HK-2 (cell line): ENCODE results near the gene PIK3CD.
A peak's percentile ranks its signal among the peaks of the same experiment; 100 is the strongest.
"Not testable (repeated sequence)": the region's sequence is repeated elsewhere in the genome, so short reads cannot be mapped to it uniquely, and the experiment has no call there.

Source experiments
- DNase-seq: peaks from one replicate; pipeline ENCODE4 v3.0.0-alpha.2; 2018; ENCODE audit not compliant: unreplicated experiment

The PIK3CD gene

GRCh38 chr1:9733160-9733789 lies 81.7 kb downstream of the PIK3CD start:
- no peak for DNase-seq

GRCh38 chr1:9735800-9736199 lies 84.3 kb downstream of the PIK3CD start:
- DNase-seq: no peak

- no peak for DNase-seq
Observed at GRCh38 chr1:9736241-9736640, 84.7 kb downstream of the PIK3CD start.

DNA sequence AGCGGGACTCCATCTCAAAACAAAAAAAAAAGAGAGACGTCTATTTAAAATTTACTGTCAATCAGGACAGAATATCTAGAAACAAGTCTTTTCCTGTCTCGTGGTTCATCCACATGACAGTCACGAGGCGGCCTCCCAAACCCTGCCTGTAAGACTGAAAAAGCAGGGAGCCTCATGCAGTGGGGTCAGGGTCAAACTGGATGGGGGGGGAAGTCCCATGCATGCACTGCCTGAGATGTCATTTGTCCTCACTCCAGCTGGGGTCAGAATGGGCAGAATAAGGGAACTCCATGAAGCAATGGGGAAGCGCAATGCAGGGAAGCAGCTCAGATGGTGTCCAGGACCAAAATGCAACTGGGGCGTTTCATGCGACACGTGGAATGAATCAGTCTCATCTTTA lies 85.5 kb downstream of the PIK3CD start:
- no peak for DNase-seq

- no peak for DNase-seq
Observed at GRCh38 chr1:9737671-9738070, 86.1 kb downstream of the PIK3CD start.

GRCh38 chr1:9744106-9744799 lies 92.7 kb downstream of the PIK3CD start:
- no peak for DNase-seq

DNA sequence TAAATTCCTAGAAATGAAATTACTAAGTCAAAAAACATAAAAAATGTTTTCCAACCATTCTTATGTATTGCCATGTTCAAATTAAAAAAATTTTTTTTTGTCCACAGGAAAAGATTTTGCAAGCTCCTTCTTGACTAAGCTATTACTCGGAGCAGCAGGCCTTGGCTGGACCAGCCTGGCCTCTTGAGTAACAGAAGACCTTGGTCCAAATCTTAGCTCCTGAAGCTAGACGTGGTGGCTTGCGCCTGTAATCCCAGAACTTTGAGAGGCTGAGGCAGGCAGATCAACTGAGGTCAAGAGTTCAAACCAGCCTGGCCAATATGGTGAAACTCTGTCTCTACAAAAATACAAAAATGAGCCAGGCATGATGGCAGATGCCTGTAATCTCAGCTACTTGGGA lies 94.7 kb downstream of the PIK3CD start:
- DNase-seq: no peak

DNA sequence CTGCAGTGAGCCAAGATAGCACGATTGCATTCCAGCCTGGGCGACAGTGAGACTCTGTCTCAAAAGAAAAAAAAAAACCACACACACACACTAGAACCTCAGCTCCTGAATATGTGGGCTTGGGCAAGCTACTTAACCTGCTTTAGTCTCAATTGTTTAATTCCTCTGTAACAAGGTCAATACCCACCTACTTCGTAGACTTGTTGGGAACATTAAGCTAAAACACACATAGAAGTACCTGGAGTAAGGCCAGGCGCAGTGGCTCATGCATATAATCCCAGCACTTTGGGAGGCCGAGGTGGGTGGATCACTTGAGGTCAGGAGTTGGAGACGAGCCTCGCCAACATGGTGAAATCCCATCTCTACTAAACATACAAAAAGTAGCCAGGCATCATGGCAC lies 95.1 kb downstream of the PIK3CD start:
- DNase-seq: no peak

GRCh38 chr1:9748391-9748790 lies 96.9 kb downstream of the PIK3CD start:
- DNase-seq: not testable (repeated sequence)

DNA sequence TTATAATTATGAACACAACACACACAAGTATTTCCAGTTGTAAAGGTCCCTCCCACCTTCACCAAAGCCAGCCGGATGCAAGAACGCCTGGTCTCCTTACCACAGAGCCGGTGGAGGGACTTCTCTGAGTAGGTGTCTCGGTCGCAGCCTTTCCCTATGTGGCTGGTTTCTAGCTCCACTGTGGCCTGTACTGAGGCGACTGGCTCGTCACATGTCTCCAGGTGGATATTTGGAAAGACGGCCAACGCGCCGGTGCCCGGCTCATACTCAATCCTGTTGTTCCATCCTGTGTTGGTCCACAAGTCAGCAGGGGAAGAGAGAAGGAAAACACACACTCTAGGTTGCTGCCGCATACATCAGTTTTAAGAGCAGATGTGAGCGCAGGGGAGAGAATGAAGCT lies 97.8 kb downstream of the PIK3CD start:
- DNase-seq: no peak

GRCh38 chr1:9751971-9752370 lies 100.4 kb downstream of the PIK3CD start:
- DNase-seq: no peak

- no peak for DNase-seq
Observed at GRCh38 chr1:9753121-9753531, 101.6 kb downstream of the PIK3CD start.

- no peak for DNase-seq
Observed at GRCh38 chr1:9755441-9755995, 104.0 kb downstream of the PIK3CD start.

- no peak for DNase-seq
Observed at GRCh38 chr1:9758559-9759121, 107.1 kb downstream of the PIK3CD start.

DNA sequence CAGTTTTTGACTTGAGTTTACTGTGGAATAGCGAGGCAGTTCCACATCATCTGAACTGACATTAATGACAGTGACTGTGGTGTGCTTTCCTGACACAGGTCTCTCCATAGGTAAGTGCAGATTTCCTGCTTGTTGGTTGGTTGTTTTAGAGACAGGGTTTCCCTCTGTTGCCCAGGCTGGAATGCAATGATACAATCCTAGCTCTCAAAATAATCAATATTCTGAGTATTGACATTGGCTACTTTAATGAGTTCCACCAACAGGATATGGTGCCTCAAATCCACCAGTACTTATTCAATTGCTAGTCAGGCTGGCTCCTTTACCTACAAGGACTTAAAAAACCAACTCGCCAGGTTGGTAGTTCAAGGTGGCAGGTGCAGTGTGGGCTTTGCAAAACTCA lies 108.4 kb downstream of the PIK3CD start:
- no peak for DNase-seq

DNA sequence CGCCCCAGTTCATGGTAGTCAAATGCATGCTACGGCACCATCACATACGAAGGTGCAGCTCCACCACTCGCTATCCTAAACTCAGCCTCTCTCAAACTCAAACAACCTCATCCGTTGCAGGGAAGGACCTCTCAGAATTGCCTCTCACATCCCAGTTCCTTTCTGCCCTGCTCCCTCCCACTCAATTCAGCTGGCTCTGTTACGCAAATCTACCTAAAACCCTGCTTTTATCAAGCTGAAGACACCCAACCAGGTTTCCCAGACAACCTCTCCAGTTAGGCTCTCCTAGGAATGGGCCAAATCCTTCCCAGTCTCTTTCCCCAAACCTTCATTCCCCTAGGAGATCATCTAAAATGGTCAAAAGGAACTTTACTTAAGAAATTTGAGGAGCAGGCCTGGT lies 109.3 kb downstream of the PIK3CD start:
- no peak for DNase-seq

- no peak for DNase-seq
Observed at GRCh38 chr1:9761855-9762254, 110.3 kb downstream of the PIK3CD start.

GRCh38 chr1:9762446-9762845 lies 110.9 kb downstream of the PIK3CD start:
- DNase-seq: not testable (repeated sequence)

DNA sequence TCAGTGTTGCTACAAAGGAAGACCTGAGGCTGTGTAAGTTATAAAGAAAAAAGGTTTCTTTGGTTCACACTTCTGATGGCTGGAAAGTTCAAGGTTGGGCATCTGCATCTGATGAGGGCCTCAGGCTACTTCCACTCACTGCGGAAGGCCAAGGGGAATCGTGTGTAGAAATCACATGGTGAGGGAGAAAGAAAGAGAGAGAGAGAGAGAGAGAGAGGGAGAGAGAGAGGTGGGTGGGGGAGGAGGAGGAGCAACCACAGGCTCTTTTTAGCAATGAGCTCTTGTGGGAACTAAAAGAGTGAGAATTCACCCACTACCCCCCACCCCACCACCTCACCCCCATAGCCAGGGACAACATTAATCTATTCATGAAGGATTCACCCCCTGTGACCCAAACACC lies 112.4 kb downstream of the PIK3CD start:
- DNase-seq: no peak

DNA sequence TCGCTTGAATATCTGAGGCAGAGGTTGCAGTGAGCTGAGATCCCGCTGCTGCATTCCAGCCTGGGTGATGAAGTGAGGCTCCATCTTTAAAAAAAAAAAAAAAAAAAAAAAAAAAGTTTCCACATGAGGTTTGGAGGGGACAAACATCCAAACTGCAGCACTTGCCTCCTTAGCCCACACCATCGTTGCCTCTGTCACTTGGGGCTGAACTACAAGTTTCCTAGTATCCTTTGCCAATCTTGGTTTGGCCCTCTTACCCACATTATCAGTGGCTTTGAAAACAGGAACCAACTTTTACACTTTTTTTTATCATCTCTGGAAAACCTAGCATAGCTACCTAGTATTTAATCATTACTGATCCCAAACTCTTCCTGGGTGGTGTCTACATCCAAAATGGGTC lies 113.0 kb downstream of the PIK3CD start:
- no peak for DNase-seq

DNA sequence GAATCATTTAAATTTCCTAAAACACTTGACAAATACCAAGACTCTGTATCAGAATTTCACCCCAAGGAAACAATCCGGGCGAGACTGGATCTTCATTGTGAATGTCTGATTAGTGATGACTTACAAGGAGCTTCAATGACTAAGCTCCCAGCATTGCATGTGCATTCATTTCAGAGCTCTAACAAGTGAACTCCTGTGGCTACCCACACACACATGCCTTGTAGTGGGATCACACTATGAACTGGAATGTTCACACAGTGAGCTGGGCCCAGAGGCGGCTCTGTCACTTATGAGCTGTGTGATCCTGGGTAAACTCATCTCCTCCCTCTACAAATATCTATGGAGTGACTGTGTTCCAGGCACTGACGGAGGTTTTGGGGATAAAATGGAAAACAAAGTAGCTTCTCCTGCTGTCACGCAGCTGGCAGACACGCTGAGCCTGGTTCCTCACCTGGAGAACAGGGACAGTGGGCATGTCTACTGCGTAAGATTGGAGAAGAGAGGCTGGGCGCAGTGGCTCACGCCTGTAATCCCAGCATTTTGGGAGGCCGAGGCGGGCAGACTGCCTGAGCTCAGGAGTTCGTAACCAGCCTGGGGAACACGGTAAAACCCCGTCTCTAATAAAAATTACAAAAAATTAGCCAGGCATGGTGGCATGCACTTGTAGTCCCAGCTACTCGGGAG lies 115.4 kb downstream of the PIK3CD start:
- peak; percentile 83 for DNase-seq

GRCh38 chr1:9767964-9768668 lies 116.6 kb downstream of the PIK3CD start:
- DNase-seq: no peak
